Stimulated activated naive CD4-positive, alpha-beta T cell treated with Interleukin-2 at 50 U/mL for 16 hours (primary cell): ENCODE data around the gene REM2.
A peak's percentile ranks its signal among the peaks of the same experiment; 100 is the strongest.
"Not testable (repeated sequence)": the region's sequence is repeated elsewhere in the genome, so short reads cannot be mapped to it uniquely, and the experiment has no call there.

Source experiments
- DNase-seq: peaks from one replicate; lab custom pipeline; 2025; lab: John Stamatoyannopoulos, UW

REM2 gene

GRCh38 chr14:22848351-22849164 is 34.5 kb upstream of the REM2 start:
- no peak for DNase-seq

- DNase-seq = no peak
These were observed 33.7 kb upstream of the REM2 start for GRCh38 chr14:22849212-22849819.

GRCh38 chr14:22850944-22851764 is 31.9 kb upstream of the REM2 start:
- no peak for DNase-seq

- DNase-seq = not testable (repeated sequence)
These were observed 30.8 kb upstream of the REM2 start for GRCh38 chr14:22852178-22852577.

- no peak for DNase-seq
These were observed 30.5 kb upstream of the REM2 start for GRCh38 chr14:22852599-22852939.

- peak; percentile 81 for DNase-seq
These were observed 29.9 kb upstream of the REM2 start for GRCh38 chr14:22852940-22853767.

GRCh38 chr14:22854296-22854695 is 28.7 kb upstream of the REM2 start:
- not testable (repeated sequence) for DNase-seq

GRCh38 chr14:22854963-22855724 is 27.9 kb upstream of the REM2 start:
- DNase-seq = no peak

GRCh38 chr14:22856428-22856827 is 26.6 kb upstream of the REM2 start:
- DNase-seq = no peak

- not testable (repeated sequence) for DNase-seq
These were observed 22.6 kb upstream of the REM2 start for GRCh38 chr14:22860377-22860776.

- DNase-seq = no peak
These were observed 21.4 kb upstream of the REM2 start for GRCh38 chr14:22861651-22862050.

- DNase-seq = no peak
These were observed 18.0 kb upstream of the REM2 start for GRCh38 chr14:22864979-22865378.

- DNase-seq = no peak
These were observed 17.3 kb upstream of the REM2 start for GRCh38 chr14:22865424-22866405.

- no peak for DNase-seq
These were observed 16.1 kb upstream of the REM2 start for GRCh38 chr14:22866874-22867273.

GRCh38 chr14:22870811-22871223 is 12.2 kb upstream of the REM2 start:
- no peak for DNase-seq

GRCh38 chr14:22871224-22872032 is 11.6 kb upstream of the REM2 start, which contains the start of gene LRP10:
Gene LRP10 (plus strand): TSS chr14:22871740. CDS start chr14:22872304, 564 bp downstream.
- DNase-seq = peak; percentile 80

- peak; percentile 64 for DNase-seq
These were observed 10.8 kb upstream of the REM2 start for GRCh38 chr14:22872033-22872832.
